KMS-11 (cell line): Measurements from ENCODE around the gene MRPL48.

ENCODE experiments used
- H2AFZ ChIP-seq: fragments of 200-600 bp; sonication (generic); 2 replicates; pipeline ENCODE4 v1.6.1; 2016; ENCODE audit warnings: antibody characterized with exemption, mixed run types, low read depth
- H3K27ac ChIP-seq: fragments of 200-600 bp; sonication (generic); 2 replicates; pipeline ENCODE4 v1.6.1; 2016; ENCODE audit warnings: mild to moderate bottlenecking, mixed run types
- H3K27me3 ChIP-seq: fragments of 200-600 bp; sonication (generic); 2 replicates; pipeline ENCODE4 v1.6.1; 2017; ENCODE audit warnings: mild to moderate bottlenecking, low read depth, mixed run types, moderate library complexity; ENCODE audit not compliant: insufficient read depth
- H3K36me3 ChIP-seq: fragments of 200-600 bp; sonication (generic); 2 replicates; pipeline ENCODE4 v1.6.1; 2017; ENCODE audit warnings: mild to moderate bottlenecking, mixed run types; ENCODE audit not compliant: insufficient read depth
- H3K4me1 ChIP-seq: fragments of 200-600 bp; sonication (generic); 2 replicates; pipeline ENCODE4 v1.6.1; 2016; ENCODE audit warnings: mild to moderate bottlenecking, low read depth, mixed run types; ENCODE audit not compliant: poor library complexity, severe bottlenecking
- H3K4me2 ChIP-seq: fragments of 200-600 bp; sonication (generic); 2 replicates; pipeline ENCODE4 v1.7.0; 2016; ENCODE audit warnings: mild to moderate bottlenecking, mixed run types
- H3K4me3 ChIP-seq: fragments of 200-600 bp; sonication (generic); IDR thresholded peaks from 2 replicates; pipeline ENCODE4 v1.6.1; 2017; ENCODE audit warnings: low read depth, low read length, mixed read lengths; ENCODE audit not compliant: insufficient read depth
- H3K79me2 ChIP-seq: fragments of 200-600 bp; sonication (generic); 2 replicates; pipeline ENCODE4 v1.6.1; 2016; ENCODE audit warnings: low read depth, mixed run types; ENCODE audit not compliant: insufficient read depth
- H3K9ac ChIP-seq: fragments of 200-600 bp; sonication (generic); 2 replicates; pipeline ENCODE4 v1.6.1; 2016; ENCODE audit warnings: mild to moderate bottlenecking, mixed run types
- H4K20me1 ChIP-seq: fragments of 200-600 bp; sonication (generic); 2 replicates; pipeline ENCODE4 v1.6.1; 2016; ENCODE audit warnings: mild to moderate bottlenecking, mixed run types; ENCODE audit not compliant: insufficient read depth
- TF ChIP-seq, protein P1 (sequence below): fragments of 200-600 bp; sonication (generic); conservative IDR thresholded peaks from 2 replicates; pipeline ENCODE4 v1.6.1; 2017; ENCODE audit warnings: low read depth, mild to moderate bottlenecking, antibody characterized with exemption, low read length, moderate library complexity, mixed read lengths

MRPL48 gene

DNA sequence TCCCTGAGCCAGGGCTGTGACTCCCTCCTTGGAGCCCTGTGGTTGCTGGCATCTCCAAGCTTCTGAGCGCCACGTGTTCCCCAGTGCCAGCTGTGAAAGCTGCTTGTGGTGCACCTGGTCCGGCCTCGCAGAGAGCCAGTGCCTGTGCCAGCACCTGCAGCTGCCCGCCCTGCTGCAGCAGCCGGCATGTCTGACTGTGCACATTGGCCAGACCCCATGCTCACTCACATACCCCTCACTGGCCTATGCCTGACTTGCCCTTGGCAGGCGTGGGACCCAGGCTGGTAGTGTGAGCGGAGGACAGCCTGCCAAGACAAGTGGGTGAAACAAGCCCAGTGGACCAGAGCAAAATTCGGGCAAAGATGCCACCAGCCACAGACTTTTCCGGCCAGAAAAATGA lies 9.8 kb downstream of the MRPL48 start:
- Histone ChIP-seq H2AFZ (no peak overlapping the region), H3K79me2 (no peaks in the 10 kb centered on the region), H3K27ac (no peak overlapping the region), H4K20me1 (no peaks in the 10 kb centered on the region), H3K4me1 (peaks cover 4% of the 10 kb centered on the region), H3K4me3 (no peak overlapping the region), H3K27me3 (no peaks in the 10 kb centered on the region), H3K36me3 (no peaks in the 10 kb centered on the region), H3K9ac (no peak overlapping the region), H3K4me2 (no peak overlapping the region)
- TF ChIP-seq, protein P1, sequence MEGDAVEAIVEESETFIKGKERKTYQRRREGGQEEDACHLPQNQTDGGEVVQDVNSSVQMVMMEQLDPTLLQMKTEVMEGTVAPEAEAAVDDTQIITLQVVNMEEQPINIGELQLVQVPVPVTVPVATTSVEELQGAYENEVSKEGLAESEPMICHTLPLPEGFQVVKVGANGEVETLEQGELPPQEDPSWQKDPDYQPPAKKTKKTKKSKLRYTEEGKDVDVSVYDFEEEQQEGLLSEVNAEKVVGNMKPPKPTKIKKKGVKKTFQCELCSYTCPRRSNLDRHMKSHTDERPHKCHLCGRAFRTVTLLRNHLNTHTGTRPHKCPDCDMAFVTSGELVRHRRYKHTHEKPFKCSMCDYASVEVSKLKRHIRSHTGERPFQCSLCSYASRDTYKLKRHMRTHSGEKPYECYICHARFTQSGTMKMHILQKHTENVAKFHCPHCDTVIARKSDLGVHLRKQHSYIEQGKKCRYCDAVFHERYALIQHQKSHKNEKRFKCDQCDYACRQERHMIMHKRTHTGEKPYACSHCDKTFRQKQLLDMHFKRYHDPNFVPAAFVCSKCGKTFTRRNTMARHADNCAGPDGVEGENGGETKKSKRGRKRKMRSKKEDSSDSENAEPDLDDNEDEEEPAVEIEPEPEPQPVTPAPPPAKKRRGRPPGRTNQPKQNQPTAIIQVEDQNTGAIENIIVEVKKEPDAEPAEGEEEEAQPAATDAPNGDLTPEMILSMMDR: no peak

DNA sequence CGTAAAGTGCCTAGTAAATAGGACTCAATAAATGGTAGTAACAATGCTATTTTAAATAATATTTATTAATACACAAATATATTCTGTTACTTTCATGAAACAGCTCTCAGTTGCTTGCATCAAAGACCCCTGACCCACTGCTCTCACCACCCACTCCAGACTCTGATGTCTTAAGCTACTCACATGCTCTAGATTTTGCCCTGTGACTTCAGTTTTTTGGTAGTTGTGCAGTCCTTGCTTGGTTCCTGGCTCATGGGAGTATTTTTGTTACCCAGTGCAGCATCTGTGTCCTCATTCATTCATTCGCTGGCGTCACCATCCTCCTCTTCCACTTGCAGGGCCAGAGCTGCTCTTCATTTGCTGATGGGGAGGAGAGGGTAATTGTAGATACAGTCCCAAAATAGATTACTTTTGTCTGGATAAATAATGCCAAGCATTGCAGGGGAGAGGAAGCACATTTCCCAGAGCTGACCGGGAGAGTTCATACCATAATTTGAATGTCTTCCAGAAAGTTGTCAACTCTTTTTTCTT lies 12.7 kb downstream of the MRPL48 start:
- Histone ChIP-seq H3K79me2 (no peaks in the 10 kb centered on the region), H4K20me1 (no peaks in the 10 kb centered on the region), H3K4me3 (no peak overlapping the region), H2AFZ (no peak overlapping the region), H3K4me1 (no peaks in the 10 kb centered on the region), H3K27me3 (no peaks in the 10 kb centered on the region), H3K36me3 (no peaks in the 10 kb centered on the region), H3K4me2 (no peak overlapping the region), H3K27ac (no peak overlapping the region), H3K9ac (no peak overlapping the region)
- TF ChIP-seq, protein P1: no peak

DNA sequence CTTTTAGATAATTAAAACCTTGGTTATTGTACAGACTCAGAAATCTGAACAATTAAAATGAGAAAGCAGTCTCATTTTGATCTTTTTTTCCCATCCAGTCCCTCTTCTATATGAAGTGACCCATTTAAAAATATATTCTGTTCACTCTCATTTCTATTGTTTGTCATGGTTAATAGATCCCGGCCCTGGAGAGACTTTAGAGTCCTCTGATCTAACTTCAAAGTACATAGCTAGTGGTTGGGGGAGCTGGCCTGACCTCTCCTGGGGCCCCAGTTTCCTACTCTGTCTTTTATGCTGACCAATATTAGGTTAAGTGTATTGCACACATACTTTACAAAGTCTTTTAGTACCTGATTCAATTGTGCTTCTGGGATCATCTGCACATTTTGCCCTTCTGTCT lies 13.5 kb downstream of the MRPL48 start:
- H3K9ac ChIP-seq: no peak overlapping the region
- H3K27ac ChIP-seq: no peak overlapping the region
- H2AFZ ChIP-seq: no peak overlapping the region
- H3K36me3 ChIP-seq: no peaks in the 10 kb centered on the region
- no peaks in the 10 kb centered on the region for H3K27me3 ChIP-seq
- H4K20me1 ChIP-seq: no peaks in the 10 kb centered on the region
- no peak overlapping the region for H3K4me2 ChIP-seq
- TF ChIP-seq, protein P1: no peak
- H3K4me3 ChIP-seq: no peak overlapping the region
- H3K4me1 ChIP-seq: no peaks in the 10 kb centered on the region
- H3K79me2 ChIP-seq: no peaks in the 10 kb centered on the region

DNA sequence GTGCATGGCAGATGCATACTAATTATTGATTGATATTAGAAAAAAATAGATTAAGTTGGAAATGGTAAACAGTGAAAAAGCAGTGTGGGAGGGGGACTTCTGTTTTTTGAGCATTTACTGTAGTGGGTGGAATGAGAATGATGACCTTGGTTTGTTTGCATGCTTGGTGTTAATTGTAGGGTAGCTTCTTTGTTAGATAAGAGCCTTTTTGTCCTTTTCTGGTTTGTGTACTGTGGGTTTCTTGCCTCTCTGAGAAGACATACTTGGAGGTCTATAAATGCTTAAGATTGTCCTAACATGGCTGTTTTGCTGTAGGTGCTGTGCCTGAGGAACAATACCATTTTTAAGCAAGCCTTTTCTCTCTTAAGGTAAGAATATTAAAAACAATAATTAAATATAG lies 17.0 kb downstream of the MRPL48 start:
- H3K9ac ChIP-seq: no peak overlapping the region

More for the DNA sequence above, 17.0 kb downstream of the MRPL48 start:
- TF ChIP-seq, protein P1: no peak
- Histone ChIP-seq H3K27ac (no peak overlapping the region), H3K79me2 (no peaks in the 10 kb centered on the region), H4K20me1 (no peaks in the 10 kb centered on the region), H3K36me3 (no peaks in the 10 kb centered on the region), H3K4me1 (no peaks in the 10 kb centered on the region), H3K27me3 (no peaks in the 10 kb centered on the region), H3K4me3 (no peak overlapping the region), H3K4me2 (no peak overlapping the region), H2AFZ (no peak overlapping the region)
